ENCODE data around the gene SLC25A31. TPM values are rescaled to one million over a fixed set of nuclear protein-coding genes. Genes with fewer than 3 reads are reported as not detected.

Gene SLC25A31
- total RNA-seq, 1 donor from 2014 or later: not detected

DNA sequence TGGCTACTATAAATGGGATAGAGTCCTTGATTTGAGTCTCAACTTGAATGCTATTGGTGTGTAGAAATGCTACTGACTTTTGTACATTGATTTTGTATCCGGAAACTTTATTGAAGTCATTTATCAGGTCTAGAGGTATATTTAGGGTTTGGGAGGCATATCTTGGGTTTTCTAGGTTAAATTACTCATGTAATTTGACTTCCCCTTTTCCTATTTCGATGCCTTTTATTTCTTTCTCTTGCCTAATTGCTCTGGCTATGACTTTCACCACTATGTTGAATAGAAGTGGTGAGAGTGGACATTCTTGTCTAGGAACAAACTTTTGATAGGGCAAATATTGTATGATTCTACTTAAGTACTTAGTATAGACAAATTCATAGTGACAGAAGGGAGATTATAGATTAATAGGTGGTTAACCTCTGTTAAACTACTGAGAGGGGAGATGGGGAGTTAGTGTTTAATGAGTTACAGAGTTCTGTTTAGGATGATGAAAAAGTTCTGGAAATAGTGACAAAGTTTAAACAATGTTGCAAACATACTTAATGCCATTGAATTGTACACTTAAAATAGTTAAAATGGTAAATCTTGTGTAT, 29.1 kb downstream of the SLC25A31 start:
- Mint-ChIP-seq H3K9me3 (peaks cover 6% of the 10 kb centered on the region), H3K4me3 (no peak overlapping the region), H3K27me3 (ENCODE audit: low read depth) (no peaks in the 10 kb centered on the region), H3K36me3 (ENCODE audit: low read depth) (peaks cover 3% of the 10 kb centered on the region), H3K27ac (ENCODE audit: unreplicated experiment) (no peak overlapping the region), H3K4me1 (no peaks in the 10 kb centered on the region)
- TF ChIP-seq, protein P1, sequence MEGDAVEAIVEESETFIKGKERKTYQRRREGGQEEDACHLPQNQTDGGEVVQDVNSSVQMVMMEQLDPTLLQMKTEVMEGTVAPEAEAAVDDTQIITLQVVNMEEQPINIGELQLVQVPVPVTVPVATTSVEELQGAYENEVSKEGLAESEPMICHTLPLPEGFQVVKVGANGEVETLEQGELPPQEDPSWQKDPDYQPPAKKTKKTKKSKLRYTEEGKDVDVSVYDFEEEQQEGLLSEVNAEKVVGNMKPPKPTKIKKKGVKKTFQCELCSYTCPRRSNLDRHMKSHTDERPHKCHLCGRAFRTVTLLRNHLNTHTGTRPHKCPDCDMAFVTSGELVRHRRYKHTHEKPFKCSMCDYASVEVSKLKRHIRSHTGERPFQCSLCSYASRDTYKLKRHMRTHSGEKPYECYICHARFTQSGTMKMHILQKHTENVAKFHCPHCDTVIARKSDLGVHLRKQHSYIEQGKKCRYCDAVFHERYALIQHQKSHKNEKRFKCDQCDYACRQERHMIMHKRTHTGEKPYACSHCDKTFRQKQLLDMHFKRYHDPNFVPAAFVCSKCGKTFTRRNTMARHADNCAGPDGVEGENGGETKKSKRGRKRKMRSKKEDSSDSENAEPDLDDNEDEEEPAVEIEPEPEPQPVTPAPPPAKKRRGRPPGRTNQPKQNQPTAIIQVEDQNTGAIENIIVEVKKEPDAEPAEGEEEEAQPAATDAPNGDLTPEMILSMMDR (conservative IDR thresholded peaks at IDR 0.05): no peak
- DNase-seq (ENCODE audit: low read depth, low spot score): no peak

DNA sequence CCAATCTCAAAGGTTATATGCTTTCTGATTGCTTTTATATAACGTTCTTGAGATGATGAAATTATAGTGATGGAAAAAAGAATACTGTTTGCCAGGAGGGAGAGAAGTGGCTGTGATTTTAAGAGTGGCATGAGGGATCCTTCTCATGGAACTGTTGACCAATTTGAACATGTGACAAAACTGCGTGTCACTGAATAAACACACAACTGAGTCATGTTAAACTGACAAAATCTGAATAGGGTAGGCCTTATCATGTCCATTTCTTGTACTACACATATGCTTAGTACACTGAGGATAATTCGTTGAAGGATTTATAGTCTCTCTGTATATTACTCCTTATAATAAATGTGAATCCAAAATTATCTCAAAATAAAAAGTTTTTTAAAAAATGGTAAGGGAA, 29.7 kb downstream of the SLC25A31 start:
- H3K4me3 Mint-ChIP-seq: no peak overlapping the region
- no peak for DNase-seq (ENCODE audit: low read depth, low spot score)
- TF ChIP-seq, protein P1 (conservative IDR thresholded peaks at IDR 0.05): no peak
- H3K36me3 Mint-ChIP-seq (ENCODE audit: low read depth): peaks cover 3% of the 10 kb centered on the region
- H3K9me3 Mint-ChIP-seq: peaks cover 6% of the 10 kb centered on the region
- H3K27me3 Mint-ChIP-seq (ENCODE audit: low read depth): no peaks in the 10 kb centered on the region
- H3K4me1 Mint-ChIP-seq: no peaks in the 10 kb centered on the region
- no peak overlapping the region for H3K27ac Mint-ChIP-seq (ENCODE audit: unreplicated experiment)

DNA sequence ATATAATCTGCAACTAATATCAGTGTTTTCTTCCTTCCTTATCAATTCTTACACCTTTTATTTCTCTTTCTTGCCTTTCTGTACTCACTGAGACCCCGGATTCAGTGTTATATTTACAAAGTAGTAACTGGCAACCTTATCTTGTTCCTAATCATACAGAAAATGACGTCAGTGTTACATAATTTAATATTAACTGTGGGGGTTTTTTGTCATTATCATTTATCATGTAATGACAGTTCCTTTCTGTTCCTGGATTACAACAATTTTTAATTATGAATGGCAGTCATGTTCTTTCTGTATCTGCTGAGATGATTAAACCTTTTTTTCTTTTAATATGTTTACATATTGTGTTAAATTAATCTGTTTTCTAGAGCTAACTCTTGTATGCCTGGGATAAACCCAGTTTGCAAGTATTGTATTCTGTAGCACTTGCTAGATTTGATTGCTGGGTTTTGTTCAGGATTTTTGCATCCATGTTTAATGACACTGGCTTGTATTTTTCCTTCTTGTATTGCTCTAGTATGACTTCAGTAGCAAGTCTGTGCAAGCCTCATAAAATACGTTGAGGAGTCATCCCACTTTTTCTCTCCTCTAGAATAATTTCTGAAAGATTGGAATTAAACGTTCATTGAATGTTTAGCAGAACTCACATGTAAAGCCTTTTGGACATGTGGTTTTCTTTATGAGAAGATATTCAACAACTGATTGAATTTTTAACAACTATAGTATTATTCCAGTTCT, 41.5 kb downstream of the SLC25A31 start:
- Mint-ChIP-seq H3K36me3 (ENCODE audit: low read depth) (no peaks in the 10 kb centered on the region), H3K27me3 (ENCODE audit: low read depth) (no peaks in the 10 kb centered on the region), H3K4me1 (no peaks in the 10 kb centered on the region), H3K27ac (ENCODE audit: unreplicated experiment) (no peak overlapping the region), H3K9me3 (no peaks in the 10 kb centered on the region), H3K4me3 (no peak overlapping the region)
- DNase-seq (ENCODE audit: low read depth, low spot score): no peak
- TF ChIP-seq, protein P1 (conservative IDR thresholded peaks at IDR 0.05): no peak

DNA sequence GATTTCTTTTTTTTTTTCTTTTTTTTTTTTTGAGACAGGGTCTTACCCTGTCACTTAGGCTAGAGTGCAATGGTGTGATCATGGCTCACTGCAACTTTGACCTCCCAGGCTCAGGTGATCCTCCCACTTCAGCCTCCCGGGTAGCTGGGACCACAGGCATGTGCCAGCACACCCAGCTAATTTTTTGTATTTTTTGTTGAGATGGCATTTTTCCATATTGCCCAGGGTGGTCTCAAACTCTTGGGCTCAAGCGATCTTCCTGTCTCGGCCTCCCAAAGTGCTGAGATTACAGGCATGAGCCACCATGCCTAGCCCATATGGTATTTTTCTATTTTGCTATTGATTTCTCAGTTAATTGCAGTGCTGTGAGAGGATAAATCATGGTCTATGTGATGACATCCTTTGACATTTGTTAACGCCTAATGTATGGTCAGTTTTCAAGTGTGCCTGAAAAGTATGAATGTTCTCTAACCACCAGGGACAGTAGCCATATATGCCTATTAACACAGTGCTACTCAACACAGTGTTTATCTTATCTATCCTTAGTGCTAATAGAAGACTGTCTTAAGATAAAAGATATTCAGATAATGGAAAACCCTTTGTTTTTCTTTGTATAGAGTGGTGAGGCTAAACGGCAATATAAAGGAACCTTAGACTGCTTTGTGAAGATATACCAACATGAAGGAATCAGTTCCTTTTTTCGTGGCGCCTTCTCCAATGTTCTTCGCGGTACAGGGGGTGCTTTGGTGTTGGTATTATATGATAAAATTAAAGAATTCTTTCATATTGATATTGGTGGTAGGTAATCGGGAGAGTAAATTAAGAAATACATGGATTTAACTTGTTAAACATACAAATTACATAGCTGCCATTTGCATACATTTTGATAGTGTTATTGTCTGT, 42.8 kb downstream of the SLC25A31 start:
- TF ChIP-seq, protein P1 (conservative IDR thresholded peaks at IDR 0.05): no peak
- no peak for DNase-seq (ENCODE audit: low read depth, low spot score)
- no peak overlapping the region for H3K4me3 Mint-ChIP-seq
- H3K27ac Mint-ChIP-seq (ENCODE audit: unreplicated experiment): no peak overlapping the region
- H3K27me3 Mint-ChIP-seq (ENCODE audit: low read depth): no peaks in the 10 kb centered on the region
- no peaks in the 10 kb centered on the region for H3K4me1 Mint-ChIP-seq
- no peaks in the 10 kb centered on the region for H3K36me3 Mint-ChIP-seq (ENCODE audit: low read depth)
- H3K9me3 Mint-ChIP-seq: no peaks in the 10 kb centered on the region

DNA sequence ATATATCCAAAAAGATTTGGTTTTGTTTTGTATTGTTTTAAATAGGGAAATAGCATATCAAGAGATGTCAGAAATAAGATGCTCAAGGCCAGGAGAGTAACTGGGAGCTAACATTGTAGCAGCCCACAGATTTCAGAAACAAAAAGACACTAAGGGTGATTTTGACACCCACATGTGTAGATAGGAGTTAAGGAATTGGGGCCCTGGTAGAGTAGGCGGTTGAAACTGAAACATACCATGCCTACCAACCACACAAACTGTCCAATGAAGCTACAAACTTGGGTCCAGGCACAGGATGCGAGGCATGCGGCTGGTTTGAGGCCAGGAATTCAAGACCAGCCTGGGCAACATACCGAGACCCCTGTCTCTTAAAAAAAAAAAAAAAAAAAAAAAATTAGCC, 45.6 kb downstream of the SLC25A31 start:
- no peaks in the 10 kb centered on the region for H3K4me1 Mint-ChIP-seq

More for the DNA sequence above, 45.6 kb downstream of the SLC25A31 start:
- no peaks in the 10 kb centered on the region for H3K36me3 Mint-ChIP-seq (ENCODE audit: low read depth)
- H3K4me3 Mint-ChIP-seq: no peak overlapping the region
- no peak for DNase-seq (ENCODE audit: low read depth, low spot score)
- H3K27me3 Mint-ChIP-seq (ENCODE audit: low read depth): peaks cover 4% of the 10 kb centered on the region
- TF ChIP-seq, protein P1 (conservative IDR thresholded peaks at IDR 0.05): no peak
- no peak overlapping the region for H3K27ac Mint-ChIP-seq (ENCODE audit: unreplicated experiment)
- no peaks in the 10 kb centered on the region for H3K9me3 Mint-ChIP-seq

All from neural crest cell (in vitro differentiated cells).